Mucosa of rectum (tissue), 2 donors: Measurements from ENCODE around the gene P3H2.

ENCODE experiments used
- H3K27ac ChIP-seq, 2 donors: one replicate each; pipeline ENCODE4 v1.7.0; 2013; ENCODE audit warnings: inconsistent platforms in 2 of 2, low read depth in 2 of 2, low read length in 2 of 2
- H3K27me3 ChIP-seq, 2 donors: one replicate each; pipeline ENCODE4 v1.7.0; 2013; ENCODE audit warnings: low read length in 2 of 2; ENCODE audit not compliant: control insufficient read depth in 2 of 2, insufficient read depth in 2 of 2
- H3K36me3 ChIP-seq, 2 donors: one replicate each; pipeline ENCODE4 v1.7.0; 2013; ENCODE audit warnings: low read length in 2 of 2; ENCODE audit not compliant: control insufficient read depth in 2 of 2, insufficient read depth in 2 of 2
- H3K4me1 ChIP-seq, 2 donors: one replicate each; pipeline ENCODE4 v1.7.0; 2013; ENCODE audit warnings: low read length in 2 of 2, mild to moderate bottlenecking in 1 of 2; ENCODE audit not compliant: control insufficient read depth in 2 of 2, insufficient read depth in 2 of 2
- H3K4me3 ChIP-seq, 2 donors: one replicate each; pipeline ENCODE4 v1.7.0; 2013; ENCODE audit warnings: low read length in 2 of 2
- H3K9ac ChIP-seq, 2 donors: one replicate each; pipeline ENCODE4 v1.7.0; 2013; ENCODE audit warnings: low read length in 2 of 2, low read depth in 1 of 2, mild to moderate bottlenecking in 1 of 2
- H3K9me3 ChIP-seq, 2 donors: one replicate each; pipeline ENCODE4 v1.7.0; 2013; ENCODE audit warnings: low read length in 2 of 2; ENCODE audit not compliant: control insufficient read depth in 2 of 2
- donor health status: healthy.
- donor health status: Normal muscosa, but diverticular disease.

The P3H2 gene

DNA sequence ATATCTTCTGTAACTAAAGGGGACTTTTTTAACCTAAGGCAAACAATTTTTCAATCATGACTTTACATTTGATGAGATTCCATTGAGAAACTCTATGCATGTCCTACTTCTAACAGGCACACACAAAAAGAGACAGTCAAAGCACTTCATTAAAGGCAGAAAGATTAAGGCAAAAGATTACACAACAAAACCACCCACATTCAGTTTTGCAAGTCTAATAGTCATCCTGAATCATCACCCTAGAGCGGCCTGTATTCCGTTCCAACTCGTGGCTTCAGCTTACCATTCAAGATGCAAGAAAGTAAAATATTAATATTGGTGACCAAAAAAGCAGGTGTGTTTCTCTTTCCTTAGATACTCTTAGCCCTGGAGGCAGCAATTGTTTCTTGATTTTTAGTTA, 205.9 kb downstream of the P3H2 start:
- Histone ChIP-seq H3K9ac (no peak overlapping the region), H3K9me3 (no peaks in the 10 kb centered on the region), H3K27me3 (no peaks in the 10 kb centered on the region), H3K4me3 (no peak overlapping the region), H3K4me1 (no peaks in the 10 kb centered on the region), H3K27ac (no peak overlapping the region), H3K36me3 (no peaks in the 10 kb centered on the region)

GRCh38 chr3:189911001-189911400, 209.7 kb downstream of the P3H2 start:
- Histone ChIP-seq H3K9ac (no peak overlapping the region), H3K27me3 (no peaks in the 10 kb centered on the region), H3K4me1 (no peaks in the 10 kb centered on the region), H3K4me3 (no peak overlapping the region), H3K36me3 (no peaks in the 10 kb centered on the region), H3K9me3 (no peaks in the 10 kb centered on the region), H3K27ac (no peak overlapping the region)

- H3K36me3 ChIP-seq, result no peaks in the 10 kb centered on the region
- no peaks in the 10 kb centered on the region for H3K9me3 ChIP-seq
- no peaks in the 10 kb centered on the region for H3K27me3 ChIP-seq
- H3K4me1 ChIP-seq, result no peaks in the 10 kb centered on the region
- no peak overlapping the region for H3K27ac ChIP-seq
- H3K4me3 ChIP-seq, result no peak overlapping the region
- H3K9ac ChIP-seq, result no peak overlapping the region
These were observed 211.1 kb downstream of the P3H2 start for GRCh38 chr3:189909573-189909972.

DNA sequence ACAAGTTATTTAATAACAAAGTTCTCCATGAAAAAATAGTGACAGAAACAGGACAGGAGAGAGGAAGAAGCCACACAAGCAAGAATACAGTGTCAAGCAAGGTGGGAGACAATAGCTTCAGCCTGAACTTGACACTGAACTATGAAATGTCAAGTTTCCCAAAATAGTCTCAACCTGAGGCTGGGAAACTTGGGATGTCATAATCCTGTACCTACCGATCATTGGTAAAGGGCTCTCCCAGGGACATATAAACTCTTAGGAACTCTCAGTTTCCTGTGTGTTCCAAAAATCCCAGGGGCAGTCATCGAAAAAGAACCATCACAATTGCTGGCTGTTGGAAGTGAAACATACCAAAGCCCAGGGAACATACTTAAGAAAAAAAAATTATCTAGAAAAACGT, 211.6 kb downstream of the P3H2 start:
- Histone ChIP-seq H3K9me3 (no peaks in the 10 kb centered on the region), H3K27ac (no peak overlapping the region), H3K36me3 (no peaks in the 10 kb centered on the region), H3K27me3 (no peaks in the 10 kb centered on the region), H3K4me3 (no peak overlapping the region), H3K9ac (no peak overlapping the region), H3K4me1 (peaks cover under 1 to 4% of the 10 kb centered on the region in 2 donors)

DNA sequence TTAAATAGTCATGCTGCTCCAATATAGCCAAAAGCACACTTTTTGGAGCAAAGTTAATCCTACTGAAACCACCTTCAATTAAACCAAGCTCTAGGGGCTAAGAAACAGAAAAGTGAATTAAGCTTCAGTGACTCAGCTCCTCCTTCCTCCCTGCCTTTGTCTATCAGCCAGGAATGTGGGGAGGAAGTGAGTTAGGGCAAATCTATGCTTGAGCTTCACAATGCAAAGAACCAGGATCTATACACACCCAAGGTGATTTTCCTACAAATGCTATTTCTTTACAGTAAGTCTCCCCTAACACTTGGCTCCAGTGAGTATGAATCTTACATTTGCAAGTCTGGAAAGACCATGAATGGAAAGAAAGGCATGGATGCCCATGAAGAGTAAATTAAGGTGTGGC, 212.1 kb downstream of the P3H2 start:
- Histone ChIP-seq H3K27ac (no peak overlapping the region), H3K36me3 (no peaks in the 10 kb centered on the region), H3K4me1 (peaks cover 3 to 4% of the 10 kb centered on the region in 2 donors), H3K9ac (no peak overlapping the region), H3K9me3 (no peaks in the 10 kb centered on the region), H3K27me3 (no peaks in the 10 kb centered on the region), H3K4me3 (no peak overlapping the region)

DNA sequence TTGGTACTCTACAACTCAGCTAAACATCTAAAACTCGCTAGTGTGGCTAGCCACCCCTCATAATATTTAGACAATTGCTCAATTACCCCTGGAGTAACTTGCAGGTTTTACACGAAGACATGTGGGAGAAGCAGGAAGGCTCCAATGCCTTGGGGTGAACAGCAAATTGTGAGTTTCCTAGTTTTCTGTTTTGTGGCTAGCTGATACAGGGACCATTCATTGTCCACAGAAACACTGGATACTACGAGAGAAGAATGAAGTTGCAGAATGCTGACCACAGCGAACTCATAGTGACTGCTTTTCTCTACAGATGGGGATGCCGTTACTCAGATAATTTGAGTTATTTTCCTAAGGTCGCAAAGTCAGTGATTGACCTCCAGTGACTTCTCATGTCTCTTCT, 212.9 kb downstream of the P3H2 start:
- Histone ChIP-seq H3K4me3 (no peak overlapping the region), H3K9ac (no peak overlapping the region), H3K36me3 (no peaks in the 10 kb centered on the region), H3K27ac (no peak overlapping the region), H3K27me3 (no peaks in the 10 kb centered on the region), H3K9me3 (no peaks in the 10 kb centered on the region), H3K4me1 (peaks cover 4 to 9% of the 10 kb centered on the region in 2 donors)
